ENCODE data around the gene RNF141. TPM values are rescaled to one million over a fixed set of nuclear protein-coding genes. Genes with fewer than 3 reads are reported as not detected.
A peak's percentile ranks its signal among the peaks of the same experiment; 100 is the strongest.

RNF141 gene
- total and polyA plus RNA-seq, 2 donors (not counting 3 experiments of a cell fraction or from before 2014, with no cell fraction given), result 9.4 to 32.4 TPM

- Histone ChIP-seq H3K79me2 (ENCODE audit: control insufficient read depth, insufficient read depth, low read length) (peaks cover 16% of the 10 kb centered on the region), H4K20me1 (replicated peaks; ENCODE audit: control insufficient read depth, extremely low read depth, insufficient read depth, low read length) (no peaks in the 10 kb centered on the region), H3K27ac (ENCODE audit: insufficient read depth, low read depth, low read length) (no peak overlapping the region), H3K9me3 (replicated peaks; ENCODE audit: control insufficient read depth, insufficient read depth, low read length) (no peaks in the 10 kb centered on the region), H3K4me3 (replicated peaks in 1 of 3; ENCODE audit: insufficient read depth in 1 of 3, low read depth in 1 of 3, low read length in 3 of 3) (no peak overlapping the region), H3K9me1 (replicated peaks; ENCODE audit: control insufficient read depth, extremely low read depth, insufficient read depth, low read length) (no peaks in the 10 kb centered on the region), H3K4me2 (ENCODE audit: insufficient read depth, low read length) (no peak overlapping the region), H3K27me3 (ENCODE audit: control insufficient read depth in 2 of 2, insufficient read depth in 2 of 2, low read length in 2 of 2) (no peaks in the 10 kb centered on the region), H3K4me1 (ENCODE audit: control insufficient read depth, extremely low read depth, insufficient read depth, low read length) (peaks cover 10% of the 10 kb centered on the region), H3K36me3 (ENCODE audit: control insufficient read depth in 2 of 2, extremely low read depth in 1 of 2, insufficient read depth in 2 of 2, low read length in 2 of 2) (peaks cover 0 to 5% of the 10 kb centered on the region in 2 experiments), H2AFZ (ENCODE audit: low read depth, low read length) (no peak overlapping the region), H3K9ac (replicated peaks; ENCODE audit: extremely low read depth, insufficient read depth, low read length) (no peak overlapping the region)
- CTCF ChIA-PET, result interaction anchor here (1.3 kb wide), 1 partner anchor 171 kb away, joined by 3 read pairs; no protein-coding TSS in a partner anchor
- FAIRE-seq, result no peak
- DNase-seq (ENCODE audit: low read depth, low spot score), result no peak
- no TSS peak for BruUV-seq (replicated peaks)
- dilution Hi-C loops (cut with MboI; ENCODE audit: extremely low pct_ligation_motif_present, low sequenced_read_pairs) (no loop called here), intact Hi-C loops (cut with micrococcal nuclease) (no loop called here)
- TF ChIP-seq CTCF (IDR thresholded peaks at IDR 0.05; ENCODE audit: extremely low read depth in 1 of 2, insufficient read depth in 1 of 2, low read depth in 1 of 2, low read length in 2 of 2), result no peak
- no peak for TF ChIP-seq MAX (IDR thresholded peaks at IDR 0.05; ENCODE audit: insufficient read depth, insufficient read length)
- no peak for TF ChIP-seq GATA2 (IDR thresholded peaks at IDR 0.05; ENCODE audit: insufficient read depth, insufficient read length, low read depth, low read length)
- TF ChIP-seq MYC (IDR thresholded peaks at IDR 0.05; ENCODE audit: low read depth, low read length), result no peak
- no peak for TF ChIP-seq POLR2A (IDR thresholded peaks at IDR 0.05; ENCODE audit: low read depth, low read length)
- TF ChIP-seq JUN (IDR thresholded peaks at IDR 0.05; ENCODE audit: borderline replicate concordance, insufficient read depth, insufficient read length, low read depth), result no peak
- POLR2A ChIA-PET, result no interaction called here
Measured at GRCh38 chr11:10537600-10537999, 3.4 kb downstream of the RNF141 start.

- H3K27me3 ChIP-seq (ENCODE audit: control insufficient read depth in 2 of 2, insufficient read depth in 2 of 2, low read length in 2 of 2), result no peaks in the 10 kb centered on the region
- no peak overlapping the region for H3K27ac ChIP-seq (ENCODE audit: insufficient read depth, low read depth, low read length)
- FAIRE-seq, result no peak
- H3K36me3 ChIP-seq (ENCODE audit: control insufficient read depth in 2 of 2, extremely low read depth in 1 of 2, insufficient read depth in 2 of 2, low read length in 2 of 2), result peaks cover 0 to 6% of the 10 kb centered on the region in 2 experiments
- BruUV-seq (replicated peaks), result no TSS peak
- ChIA-PET POLR2A (no interaction called here), CTCF (interaction anchor here (1.9 to 2.7 kb wide), 2 partner anchors 18 to 20 kb away, joined by 7 to 10 read pairs; no protein-coding TSS in a partner anchor)
- H4K20me1 ChIP-seq (replicated peaks; ENCODE audit: control insufficient read depth, extremely low read depth, insufficient read depth, low read length), result no peaks in the 10 kb centered on the region
- dilution Hi-C loops (cut with MboI; ENCODE audit: extremely low pct_ligation_motif_present, low sequenced_read_pairs), result no loop called here
- H2AFZ ChIP-seq (ENCODE audit: low read depth, low read length), result no peak overlapping the region
- peaks cover 8% of the 10 kb centered on the region for H3K79me2 ChIP-seq (ENCODE audit: control insufficient read depth, insufficient read depth, low read length)
- H3K9me1 ChIP-seq (replicated peaks; ENCODE audit: control insufficient read depth, extremely low read depth, insufficient read depth, low read length), result no peaks in the 10 kb centered on the region
- peaks cover 12% of the 10 kb centered on the region for H3K4me1 ChIP-seq (ENCODE audit: control insufficient read depth, extremely low read depth, insufficient read depth, low read length)
- TF ChIP-seq GATA2 (IDR thresholded peaks at IDR 0.05; ENCODE audit: insufficient read depth, insufficient read length, low read depth, low read length) (no peak), FOS (IDR thresholded peaks at IDR 0.05; ENCODE audit: borderline replicate concordance, insufficient read depth, low read length) (no peak), POLR2AphosphoS5 (IDR thresholded peaks at IDR 0.05; ENCODE audit: insufficient read depth, low read depth, low read length) (no peak), JUN (IDR thresholded peaks at IDR 0.05; ENCODE audit: borderline replicate concordance, insufficient read depth, insufficient read length, low read depth) (no peak), POLR2A (IDR thresholded peaks at IDR 0.05; ENCODE audit: low read depth, low read length) (no peak), CTCF (IDR thresholded peaks at IDR 0.05; ENCODE audit: extremely low read depth in 1 of 2, insufficient read depth in 1 of 2, low read depth in 1 of 2, low read length in 2 of 2) (no peak), MYC (IDR thresholded peaks at IDR 0.05; ENCODE audit: low read depth, low read length) (no peak), EZH2 (IDR thresholded peaks at IDR 0.05; ENCODE audit: borderline replicate concordance, low read depth, low read length, severe bottlenecking) (no peak), MAX (IDR thresholded peaks at IDR 0.05; ENCODE audit: insufficient read depth, insufficient read length) (no peak)
- intact Hi-C loops (cut with micrococcal nuclease), result no loop called here
- H3K4me2 ChIP-seq (ENCODE audit: insufficient read depth, low read length), result no peak overlapping the region
- H3K9me3 ChIP-seq (replicated peaks; ENCODE audit: control insufficient read depth, insufficient read depth, low read length), result no peaks in the 10 kb centered on the region
- H3K4me3 ChIP-seq (replicated peaks in 1 of 3; ENCODE audit: insufficient read depth in 1 of 3, low read depth in 1 of 3, low read length in 3 of 3), result no peak overlapping the region
- no peak overlapping the region for H3K9ac ChIP-seq (replicated peaks; ENCODE audit: extremely low read depth, insufficient read depth, low read length)
- peak; percentile 52 for DNase-seq (ENCODE audit: low read depth, low spot score)
Measured at GRCh38 chr11:10534316-10534715, 6.7 kb downstream of the RNF141 start.
